ENCODE results near the gene PRDM10. TPM values are rescaled to one million over a fixed set of nuclear protein-coding genes. Genes with fewer than 3 reads are reported as not detected.

Gene PRDM10
- total RNA-seq, 2 experiments from 2014 or later: 11.7 to 12.6 TPM

DNA sequence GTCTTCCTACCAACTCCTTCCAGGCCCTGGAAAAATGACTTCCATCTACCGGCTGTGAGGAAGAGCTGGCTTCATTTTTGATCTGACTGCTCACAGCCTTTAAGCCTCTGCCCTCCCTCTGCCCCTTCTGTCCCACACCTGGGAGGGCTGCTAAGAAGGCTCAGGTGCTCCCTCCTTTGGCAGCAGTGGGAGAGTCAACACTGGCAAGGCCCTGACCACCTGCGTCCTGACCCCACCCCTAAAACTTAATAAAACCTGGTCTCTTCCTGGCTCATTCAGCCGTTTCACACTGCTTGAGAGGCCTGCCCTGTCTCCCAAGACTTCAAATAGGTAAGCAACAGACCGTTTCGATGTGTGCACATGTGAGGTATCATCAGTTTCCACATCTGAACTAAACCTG is 55.2 kb downstream of the PRDM10 start:
- Mint-ChIP-seq H3K4me3 (no peak overlapping the region), H3K4me1 (peaks cover 8% of the 10 kb centered on the region), H3K27me3 (no peaks in the 10 kb centered on the region), H3K27ac (no peak overlapping the region), H3K9me3 (no peaks in the 10 kb centered on the region), H3K36me3 (ENCODE audit: low read depth) (peaks cover 5% of the 10 kb centered on the region)
- POLR2A ChIA-PET: no interaction called here
- CTCF ChIA-PET: no interaction called here
- no peak for DNase-seq

DNA sequence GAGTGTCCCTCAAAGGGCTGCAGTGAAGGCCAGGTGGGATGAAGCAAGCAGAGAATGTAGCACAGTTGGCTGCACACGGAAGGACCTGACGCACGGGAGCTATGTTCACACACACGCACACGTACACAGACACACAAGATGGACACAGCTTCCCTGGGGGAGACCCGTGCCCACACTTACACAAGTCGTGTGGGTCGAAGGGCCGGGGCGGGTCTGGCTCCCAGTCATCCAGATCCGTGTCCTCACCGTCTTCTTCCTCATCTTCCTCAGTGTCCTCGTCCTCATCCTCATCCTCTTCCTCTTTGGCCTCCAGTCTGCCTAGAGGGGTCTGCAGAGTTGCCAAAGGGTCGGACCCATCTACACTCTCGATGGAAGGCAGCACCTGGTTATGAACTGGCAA is 55.7 kb downstream of the PRDM10 start:
- ChIA-PET CTCF (no interaction called here), POLR2A (no interaction called here)
- H3K4me1 Mint-ChIP-seq: peaks cover 8% of the 10 kb centered on the region
- H3K27ac Mint-ChIP-seq: no peak overlapping the region
- no peak overlapping the region for H3K4me3 Mint-ChIP-seq
- H3K36me3 Mint-ChIP-seq (ENCODE audit: low read depth): peaks cover 9% of the 10 kb centered on the region
- no peaks in the 10 kb centered on the region for H3K9me3 Mint-ChIP-seq
- no peaks in the 10 kb centered on the region for H3K27me3 Mint-ChIP-seq
- DNase-seq: no peak

DNA sequence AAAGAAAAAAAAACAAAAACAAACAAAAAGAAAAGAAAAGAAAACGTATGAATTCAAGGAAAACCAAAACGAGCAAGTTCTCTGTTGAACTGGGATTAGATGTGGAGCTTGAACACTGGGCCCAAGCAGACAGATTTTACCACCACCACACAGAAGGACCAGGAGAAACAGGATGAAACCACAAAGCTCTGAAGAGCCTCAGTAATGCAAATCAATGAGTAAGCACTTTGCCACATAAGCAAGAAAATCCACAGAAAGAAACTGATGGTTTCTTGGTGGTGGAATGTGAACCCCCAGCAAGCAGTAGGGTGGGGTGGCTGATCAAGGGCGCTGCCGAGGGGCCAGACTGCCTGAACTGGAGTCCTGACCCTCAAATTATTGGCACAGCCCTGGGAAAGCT is 56.4 kb downstream of the PRDM10 start:
- H3K4me3 Mint-ChIP-seq: no peak overlapping the region
- no peak overlapping the region for H3K27ac Mint-ChIP-seq
- H3K4me1 Mint-ChIP-seq: peaks cover 6% of the 10 kb centered on the region
- ChIA-PET POLR2A (no interaction called here), CTCF (no interaction called here)
- H3K36me3 Mint-ChIP-seq (ENCODE audit: low read depth): peaks cover 13% of the 10 kb centered on the region
- no peak for DNase-seq
- H3K27me3 Mint-ChIP-seq: no peaks in the 10 kb centered on the region
- H3K9me3 Mint-ChIP-seq: no peaks in the 10 kb centered on the region

- Mint-ChIP-seq H3K4me1 (peaks cover 6% of the 10 kb centered on the region), H3K9me3 (no peaks in the 10 kb centered on the region), H3K27me3 (no peaks in the 10 kb centered on the region), H3K4me3 (no peak overlapping the region), H3K27ac (no peak overlapping the region), H3K36me3 (ENCODE audit: low read depth) (peaks cover 13% of the 10 kb centered on the region)
- ChIA-PET CTCF (interaction anchor here (0.8 kb wide), 1 partner anchor 199 kb away, joined by 3 read pairs; no protein-coding TSS in a partner anchor), POLR2A (no interaction called here)
- DNase-seq: no peak
These were observed 57.3 kb downstream of the PRDM10 start for GRCh38 chr11:129945373-129945772.

DNA sequence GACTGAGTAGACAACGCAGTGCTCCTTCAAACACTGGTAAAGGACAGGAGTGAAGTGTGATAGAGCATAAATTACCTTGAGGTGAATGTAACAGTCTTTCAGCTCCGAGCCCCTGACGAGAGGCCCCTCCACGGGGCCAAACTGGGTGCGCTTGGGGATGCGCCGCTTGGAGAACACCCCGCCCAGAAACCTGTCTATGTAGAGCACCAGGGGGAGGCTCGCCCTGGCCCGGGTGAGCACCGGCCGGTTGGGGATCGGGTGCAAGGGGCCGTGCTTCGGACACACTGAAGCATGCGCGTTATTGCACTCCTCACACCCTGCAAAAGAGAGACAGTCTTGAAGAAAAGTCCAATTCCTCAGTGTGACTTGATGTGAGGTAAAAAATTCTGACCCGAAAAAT is 57.9 kb downstream of the PRDM10 start:
- H3K4me1 Mint-ChIP-seq: peaks cover 6% of the 10 kb centered on the region
- ChIA-PET CTCF (no interaction called here), POLR2A (no interaction called here)
- no peaks in the 10 kb centered on the region for H3K27me3 Mint-ChIP-seq
- no peak overlapping the region for H3K27ac Mint-ChIP-seq
- peaks cover 13% of the 10 kb centered on the region for H3K36me3 Mint-ChIP-seq (ENCODE audit: low read depth)
- no peak overlapping the region for H3K4me3 Mint-ChIP-seq
- no peak for DNase-seq
- H3K9me3 Mint-ChIP-seq: no peaks in the 10 kb centered on the region

GRCh38 chr11:129943036-129943435 is 59.6 kb downstream of the PRDM10 start:
- CTCF ChIA-PET: interaction anchor here (0.5 kb wide), 1 partner anchor 87 kb away, joined by 3 read pairs; no protein-coding TSS in a partner anchor

GRCh38 chr11:129939510-129939909 is 63.1 kb downstream of the PRDM10 start:
- DNase-seq: no peak
- Mint-ChIP-seq H3K4me1 (no peaks in the 10 kb centered on the region), H3K36me3 (ENCODE audit: low read depth) (peaks cover 14% of the 10 kb centered on the region), H3K4me3 (no peak overlapping the region), H3K27ac (no peak overlapping the region), H3K27me3 (no peaks in the 10 kb centered on the region), H3K9me3 (no peaks in the 10 kb centered on the region)
- POLR2A ChIA-PET: no interaction called here
- CTCF ChIA-PET: interaction anchor here (1.9 kb wide), 1 partner anchor 193 kb away, joined by 9 read pairs; no protein-coding TSS in a partner anchor

More at GRCh38 chr11:129943036-129943435, 59.6 kb downstream of the PRDM10 start:
- no peak overlapping the region for H3K27ac Mint-ChIP-seq
- no peaks in the 10 kb centered on the region for H3K9me3 Mint-ChIP-seq
- no peak overlapping the region for H3K4me3 Mint-ChIP-seq
- POLR2A ChIA-PET: no interaction called here
- peaks cover 6% of the 10 kb centered on the region for H3K4me1 Mint-ChIP-seq
- no peak for DNase-seq
- peaks cover 13% of the 10 kb centered on the region for H3K36me3 Mint-ChIP-seq (ENCODE audit: low read depth)
- no peaks in the 10 kb centered on the region for H3K27me3 Mint-ChIP-seq

- ChIA-PET CTCF (interaction anchor here (1.9 kb wide), 1 partner anchor 194 kb away, joined by 9 read pairs; no protein-coding TSS in a partner anchor), POLR2A (no interaction called here)
- DNase-seq: no peak
- Mint-ChIP-seq H3K4me3 (no peak overlapping the region), H3K27me3 (no peaks in the 10 kb centered on the region), H3K27ac (no peak overlapping the region), H3K9me3 (no peaks in the 10 kb centered on the region), H3K4me1 (no peaks in the 10 kb centered on the region), H3K36me3 (ENCODE audit: low read depth) (peaks cover 13% of the 10 kb centered on the region)
These were observed 63.9 kb downstream of the PRDM10 start for GRCh38 chr11:129938764-129939163.

DNA sequence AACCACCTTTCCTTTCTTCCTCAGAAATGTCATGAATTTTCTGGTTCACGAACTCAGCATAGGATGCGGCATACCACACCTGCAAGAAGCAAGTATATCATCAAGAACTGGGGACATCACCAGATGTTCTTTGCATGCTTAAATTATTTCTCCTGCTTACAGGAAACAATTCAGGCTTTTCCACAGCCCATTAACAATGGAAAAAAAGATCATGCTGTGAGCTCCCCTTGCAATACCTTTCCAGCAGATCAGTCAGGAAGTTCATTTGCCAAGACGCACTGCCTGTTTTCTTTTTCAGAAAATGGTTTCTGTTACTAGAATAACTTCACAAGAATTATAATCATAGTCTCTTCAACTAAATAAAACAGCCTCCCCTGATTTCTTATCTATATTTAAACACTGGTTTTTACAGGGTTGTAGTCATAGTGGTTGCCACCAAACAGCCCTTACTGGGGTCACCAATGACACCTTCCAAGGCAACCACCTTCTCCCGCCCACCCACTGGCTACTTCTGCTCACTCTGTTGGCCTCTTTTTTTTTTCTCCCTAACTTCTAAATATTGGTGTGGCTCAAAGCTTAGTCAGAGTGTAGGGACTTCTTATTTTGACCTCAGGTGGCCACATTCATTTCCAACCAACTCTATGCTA is 64.9 kb downstream of the PRDM10 start:
- DNase-seq: no peak
- ChIA-PET CTCF (no interaction called here), POLR2A (no interaction called here)
- H3K27ac Mint-ChIP-seq: no peak overlapping the region
- H3K9me3 Mint-ChIP-seq: no peaks in the 10 kb centered on the region
- no peaks in the 10 kb centered on the region for H3K4me1 Mint-ChIP-seq
- H3K4me3 Mint-ChIP-seq: no peak overlapping the region
- no peaks in the 10 kb centered on the region for H3K27me3 Mint-ChIP-seq
- H3K36me3 Mint-ChIP-seq (ENCODE audit: low read depth): peaks cover 13% of the 10 kb centered on the region

- POLR2A ChIA-PET: no interaction called here
- H3K36me3 Mint-ChIP-seq (ENCODE audit: low read depth): peaks cover 7% of the 10 kb centered on the region
- DNase-seq: no peak
- no peaks in the 10 kb centered on the region for H3K27me3 Mint-ChIP-seq
- no peaks in the 10 kb centered on the region for H3K4me1 Mint-ChIP-seq
- no peak overlapping the region for H3K4me3 Mint-ChIP-seq
- CTCF ChIA-PET: interaction anchor here (1.2 kb wide), 1 partner anchor 197 kb away, joined by 5 read pairs; no protein-coding TSS in a partner anchor
- H3K27ac Mint-ChIP-seq: no peak overlapping the region
- H3K9me3 Mint-ChIP-seq: no peaks in the 10 kb centered on the region
These were observed 66.9 kb downstream of the PRDM10 start for GRCh38 chr11:129935723-129936122.

GRCh38 chr11:129933891-129934290 is 68.7 kb downstream of the PRDM10 start:
- DNase-seq: no peak
- Mint-ChIP-seq H3K9me3 (no peaks in the 10 kb centered on the region), H3K4me1 (no peaks in the 10 kb centered on the region), H3K4me3 (no peak overlapping the region), H3K36me3 (ENCODE audit: low read depth) (peaks cover 12% of the 10 kb centered on the region), H3K27me3 (no peaks in the 10 kb centered on the region), H3K27ac (no peak overlapping the region)
- ChIA-PET POLR2A (no interaction called here), CTCF (no interaction called here)

- Mint-ChIP-seq H3K4me3 (no peak overlapping the region), H3K36me3 (ENCODE audit: low read depth) (peaks cover 12% of the 10 kb centered on the region), H3K9me3 (no peaks in the 10 kb centered on the region), H3K4me1 (no peaks in the 10 kb centered on the region), H3K27ac (no peak overlapping the region), H3K27me3 (no peaks in the 10 kb centered on the region)
- ChIA-PET CTCF (no interaction called here), POLR2A (no interaction called here)
- no peak for DNase-seq
These were observed 69.4 kb downstream of the PRDM10 start for GRCh38 chr11:129933262-129933661.

DNA sequence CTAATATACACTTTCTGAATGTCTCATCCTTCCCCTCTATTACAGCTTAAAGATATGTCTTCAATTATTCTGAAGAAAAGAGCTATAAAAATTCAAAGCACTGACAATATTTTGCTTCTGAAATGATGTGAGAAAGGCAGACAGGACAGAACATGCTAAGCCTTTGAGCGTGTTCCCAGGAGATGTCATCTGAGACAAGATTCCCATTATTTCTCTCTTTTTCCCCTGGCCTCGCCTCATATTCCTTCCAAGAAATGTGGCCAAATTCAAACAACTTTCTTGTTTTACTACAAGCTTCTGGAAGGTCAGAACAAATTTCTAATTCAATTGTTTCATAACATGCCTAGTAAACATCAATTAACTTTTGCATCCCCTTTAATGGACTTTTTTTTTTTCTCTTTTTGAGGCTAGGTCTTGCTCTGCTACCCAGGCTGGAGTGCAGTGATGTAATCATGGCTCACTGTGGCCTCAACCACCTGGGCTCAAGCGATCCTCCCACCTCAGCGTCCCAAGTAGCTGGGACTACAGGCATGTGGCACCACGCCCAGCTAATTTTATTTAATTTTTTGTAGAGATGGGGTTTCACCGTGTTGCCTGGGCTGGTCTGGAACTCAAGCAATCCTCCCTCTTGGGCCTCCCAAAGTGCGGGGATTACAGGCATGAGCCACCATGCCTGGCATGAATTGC is 70.1 kb downstream of the PRDM10 start:
- Mint-ChIP-seq H3K36me3 (ENCODE audit: low read depth) (peaks cover 12% of the 10 kb centered on the region), H3K4me3 (no peak overlapping the region), H3K4me1 (no peaks in the 10 kb centered on the region), H3K27ac (no peak overlapping the region), H3K27me3 (no peaks in the 10 kb centered on the region), H3K9me3 (no peaks in the 10 kb centered on the region)
- CTCF ChIA-PET: no interaction called here
- no peak for DNase-seq
- POLR2A ChIA-PET: no interaction called here

GRCh38 chr11:129930743-129931142 is 71.9 kb downstream of the PRDM10 start:
- ChIA-PET CTCF (interaction anchor here (1.3 to 13.1 kb wide), 2 partner anchors 9 to 202 kb away, joined by 4 to 162 read pairs; no protein-coding TSS in a partner anchor), POLR2A (no interaction called here)
- H3K4me3 Mint-ChIP-seq: no peak overlapping the region

More at GRCh38 chr11:129930743-129931142, 71.9 kb downstream of the PRDM10 start:
- H3K27me3 Mint-ChIP-seq: no peaks in the 10 kb centered on the region
- DNase-seq: no peak
- H3K4me1 Mint-ChIP-seq: no peaks in the 10 kb centered on the region
- H3K36me3 Mint-ChIP-seq (ENCODE audit: low read depth): peaks cover 12% of the 10 kb centered on the region
- no peak overlapping the region for H3K27ac Mint-ChIP-seq
- no peaks in the 10 kb centered on the region for H3K9me3 Mint-ChIP-seq
